GM19043 (cell line): ENCODE measurements around the gene AVL9.
"Not testable (repeated sequence)": the region's sequence is repeated elsewhere in the genome, so short reads cannot be mapped to it uniquely, and the experiment has no call there.

ENCODE experiments used
- ATAC-seq: cut with Tn5 transposase; IDR thresholded peaks from one replicate; pipeline ENCODE4 v1.9.1; 2021; ENCODE audit warnings: low read depth; ENCODE audit not compliant: unreplicated experiment

Gene AVL9

DNA sequence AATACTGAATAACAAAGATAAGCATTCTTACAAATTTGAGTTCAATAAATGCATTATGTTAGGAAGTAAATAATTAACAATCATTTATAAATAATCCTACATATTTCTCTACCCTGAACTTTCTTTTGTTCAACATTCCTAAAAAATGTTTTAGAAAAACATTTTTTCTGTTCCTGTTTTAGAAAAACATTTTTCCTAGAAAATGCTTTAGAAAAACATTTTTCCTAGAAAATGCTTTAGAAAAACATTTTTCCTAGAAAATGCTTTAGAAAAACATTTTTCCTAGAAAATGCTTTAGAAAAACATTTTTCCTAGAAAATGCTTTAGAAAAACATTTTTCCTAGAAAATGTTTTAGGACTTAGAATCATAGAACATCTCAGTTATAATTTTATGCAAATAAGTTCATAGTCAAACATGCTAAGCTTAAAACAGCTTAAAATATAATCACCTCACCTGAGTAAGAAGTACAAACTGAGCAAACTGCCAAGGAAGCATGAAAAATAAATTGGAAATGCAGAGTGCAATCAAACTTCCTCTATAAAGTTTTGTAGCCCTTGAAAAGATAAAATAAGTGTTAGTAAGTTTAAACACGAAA, 139.6 kb downstream of the AVL9 start:
- not testable (repeated sequence) for ATAC-seq

DNA sequence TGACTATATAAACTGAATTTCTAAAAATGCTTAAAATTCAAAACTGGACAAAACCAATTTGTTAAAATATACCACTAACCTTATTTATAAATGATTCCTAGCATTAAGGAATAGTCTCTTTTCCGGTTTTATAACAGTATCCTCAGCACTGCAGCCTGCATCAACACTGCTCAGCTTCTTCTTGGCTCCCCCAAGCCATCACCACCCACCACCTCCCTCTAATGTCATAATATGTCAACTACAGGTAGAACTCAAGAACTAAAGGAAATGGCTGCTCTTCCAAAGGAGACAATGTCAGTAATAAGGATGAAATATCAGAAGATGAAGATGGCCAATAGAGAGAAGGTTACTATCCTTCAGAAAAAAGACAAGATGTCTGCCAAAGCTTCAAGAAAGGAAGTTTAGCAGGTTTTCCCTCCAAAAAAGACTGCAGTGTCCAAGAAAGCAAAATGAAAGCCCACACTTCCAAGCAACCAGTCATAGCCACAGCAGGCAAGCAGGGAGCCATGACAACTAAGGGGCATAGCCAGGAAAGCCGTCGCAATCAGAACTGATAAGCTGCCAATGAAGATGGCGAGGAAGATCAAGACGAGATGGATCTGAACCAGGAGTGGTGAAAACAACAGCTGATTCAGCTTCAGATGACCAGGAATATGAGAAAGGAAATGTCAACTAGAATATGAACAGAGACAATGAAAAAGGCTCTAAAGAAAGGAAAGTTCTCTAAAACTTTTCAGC, 141.6 kb downstream of the AVL9 start:
- ATAC-seq = not testable (repeated sequence)

- not testable (repeated sequence) for ATAC-seq
Measured at GRCh38 chr7:32637611-32638010, 142.3 kb downstream of the AVL9 start.
